Mesendoderm (in vitro differentiated cells): ENCODE results near the gene SPATA13.

Experiments used
- DNase-seq: peaks from one replicate; pipeline ENCODE4 v3.0.0; 2013
- H2AK5ac ChIP-seq: 2 replicates; pipeline ENCODE4 v1.6.1; 2013; ENCODE audit warnings: low read length, inconsistent platforms
- H2BK120ac ChIP-seq: 2 replicates; pipeline ENCODE4 v1.6.1; 2013; ENCODE audit warnings: low read depth, mild to moderate bottlenecking, low read length, moderate library complexity, mixed read lengths
- H2BK15ac ChIP-seq: replicated peaks from 2 replicates; pipeline ENCODE4 v1.6.1; 2013; ENCODE audit warnings: low read depth, mild to moderate bottlenecking, moderate library complexity
- H2BK5ac ChIP-seq: 2 replicates; pipeline ENCODE4 v1.6.1; 2013; ENCODE audit warnings: low read length, inconsistent platforms
- H3K18ac ChIP-seq: 2 replicates; pipeline ENCODE4 v1.6.1; 2013; ENCODE audit warnings: mild to moderate bottlenecking, low read length, mixed read lengths
- H3K23ac ChIP-seq: one replicate; pipeline ENCODE4 v1.6.1; 2013; ENCODE audit warnings: low read length
- H3K27ac ChIP-seq: 2 replicates; pipeline ENCODE4 v1.5.1; 2013; ENCODE audit warnings: low read depth, mild to moderate bottlenecking, inconsistent platforms, low read length, moderate library complexity
- H3K27me3 ChIP-seq: 2 replicates; pipeline ENCODE4 v1.6.1; 2013; ENCODE audit warnings: low read length, control low read depth, mild to moderate bottlenecking, inconsistent platforms; ENCODE audit not compliant: insufficient read depth, poor library complexity
- H3K36me3 ChIP-seq: 2 replicates; pipeline ENCODE4 v1.6.1; 2013; ENCODE audit warnings: low read length, inconsistent platforms; ENCODE audit not compliant: control insufficient read depth, insufficient read depth
- H3K4ac ChIP-seq: one replicate; pipeline ENCODE4 v1.6.1; 2013; ENCODE audit warnings: low read depth, mild to moderate bottlenecking, low read length, moderate library complexity
- H3K4me1 ChIP-seq: 2 replicates; pipeline ENCODE4 v1.6.1; 2013; ENCODE audit warnings: low read depth, low read length, inconsistent platforms; ENCODE audit not compliant: control insufficient read depth
- H3K4me2 ChIP-seq: 2 replicates; pipeline ENCODE4 v1.6.1; 2013; ENCODE audit warnings: low read length
- H3K4me3 ChIP-seq: 2 replicates; pipeline ENCODE4 v1.5.1; 2013; ENCODE audit warnings: mild to moderate bottlenecking, low read length
- H3K56ac ChIP-seq: one replicate; pipeline ENCODE4 v1.6.1; 2013; ENCODE audit warnings: low read length
- H3K79me1 ChIP-seq: 2 replicates; pipeline ENCODE4 v1.6.1; 2013; ENCODE audit warnings: low read length, inconsistent platforms
- H3K79me2 ChIP-seq: 2 replicates; pipeline ENCODE4 v1.6.1; 2013; ENCODE audit warnings: mild to moderate bottlenecking, low read length; ENCODE audit not compliant: control insufficient read depth, insufficient read depth
- H3K9ac ChIP-seq: 2 replicates; pipeline ENCODE4 v1.6.1; 2013; ENCODE audit warnings: low read length, inconsistent platforms
- H4K5ac ChIP-seq: one replicate; pipeline ENCODE4 v1.6.1; 2013; ENCODE audit warnings: low read length
- H4K8ac ChIP-seq: one replicate; pipeline ENCODE4 v1.6.1; 2013; ENCODE audit warnings: low read depth, mild to moderate bottlenecking, control low read depth, low read length, moderate library complexity
- WGBS: extraction: QIAGEN DNeasy Blood & Tissue Kit; methylation state at CpG from one replicate; pipeline ENCODE4 v1.1.7; 2013; ENCODE audit warnings: low lambda C conversion rate, missing lambda C conversion rate; ENCODE audit not compliant: insufficient coverage; ENCODE audit errors: extremely low coverage; 5-methylcytosine and 5-hydroxymethylcytosine counted together

Gene SPATA13

DNA sequence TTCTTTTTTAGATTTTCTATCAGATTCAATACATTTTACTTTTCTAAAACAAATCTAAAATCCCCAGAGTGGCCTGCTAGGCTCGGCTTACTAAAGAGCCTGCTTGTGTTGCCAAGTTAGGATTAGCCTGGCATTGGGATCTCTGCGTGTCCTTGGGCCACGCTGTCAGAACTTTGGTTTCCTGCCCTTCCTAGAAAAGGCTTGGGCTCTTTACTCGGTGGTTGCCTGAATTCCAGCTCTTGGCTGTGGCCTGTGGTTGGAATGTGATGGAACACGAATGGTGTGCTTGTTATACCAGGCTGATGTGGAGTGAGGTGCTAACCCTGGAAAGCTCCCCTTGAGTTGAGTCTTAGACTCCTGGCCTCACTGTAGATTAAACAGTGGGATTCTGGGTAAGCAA lies 8.5 kb downstream of the SPATA13 start:
- DNase-seq, result peak; percentile 32

DNA sequence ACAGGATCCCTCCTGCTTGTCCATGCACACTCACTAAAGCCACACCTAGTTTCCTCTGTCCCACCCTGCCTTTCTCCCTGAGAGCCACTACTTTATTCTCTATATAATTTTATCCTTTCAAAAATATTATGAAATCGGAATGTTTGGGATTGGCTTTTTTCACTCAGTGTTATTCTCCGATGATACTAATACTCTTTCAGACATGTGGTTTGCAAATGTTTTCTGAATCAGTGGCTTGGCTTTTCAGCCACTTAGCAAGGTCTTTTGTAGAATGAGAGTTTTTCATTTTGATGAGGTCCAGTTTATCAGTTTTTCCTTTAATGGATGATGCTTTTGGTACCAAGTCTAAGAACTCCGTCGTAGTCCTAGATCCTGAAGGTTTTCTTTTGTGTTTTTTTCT lies 11.6 kb downstream of the SPATA13 start:
- Histone ChIP-seq H3K4me2 (no peak overlapping the region), H3K36me3 (no peaks in the 10 kb centered on the region), H3K9ac (no peak overlapping the region), H3K27ac (no peak overlapping the region), H3K23ac (no peak overlapping the region), H3K79me2 (peaks cover 31% of the 10 kb centered on the region), H3K79me1 (peaks cover 17% of the 10 kb centered on the region), H3K4me1 (no peaks in the 10 kb centered on the region), H2BK5ac (no peak overlapping the region), H3K27me3 (no peaks in the 10 kb centered on the region), H4K8ac (no peak overlapping the region), H3K18ac (no peak overlapping the region), H3K56ac (no peak overlapping the region), H3K4ac (no peak overlapping the region), H2BK120ac (no peak overlapping the region), H4K5ac (no peak overlapping the region), H2AK5ac (no peak overlapping the region), H3K4me3 (no peak overlapping the region), H2BK15ac (no peak overlapping the region)
- no peak for DNase-seq
- WGBS, result no CpG with 5 or more reads among the region's 4 CpGs

More for the DNA sequence above, 8.5 kb downstream of the SPATA13 start:
- Histone ChIP-seq H3K36me3 (no peaks in the 10 kb centered on the region), H4K5ac (no peak overlapping the region), H3K27ac (no peak overlapping the region), H3K4me1 (no peaks in the 10 kb centered on the region), H3K23ac (no peak overlapping the region), H2BK5ac (no peak overlapping the region), H3K27me3 (no peaks in the 10 kb centered on the region), H3K4me2 (no peak overlapping the region), H3K4ac (no peak overlapping the region), H3K79me2 (peaks cover 49% of the 10 kb centered on the region), H2BK15ac (no peak overlapping the region), H3K9ac (no peak overlapping the region), H3K18ac (no peak overlapping the region), H2BK120ac (no peak overlapping the region), H4K8ac (no peak overlapping the region), H3K79me1 (peaks cover 28% of the 10 kb centered on the region), H2AK5ac (no peak overlapping the region), H3K56ac (no peak overlapping the region), H3K4me3 (no peak overlapping the region)
- no CpG with 5 or more reads among the region's 5 CpGs for WGBS

DNA sequence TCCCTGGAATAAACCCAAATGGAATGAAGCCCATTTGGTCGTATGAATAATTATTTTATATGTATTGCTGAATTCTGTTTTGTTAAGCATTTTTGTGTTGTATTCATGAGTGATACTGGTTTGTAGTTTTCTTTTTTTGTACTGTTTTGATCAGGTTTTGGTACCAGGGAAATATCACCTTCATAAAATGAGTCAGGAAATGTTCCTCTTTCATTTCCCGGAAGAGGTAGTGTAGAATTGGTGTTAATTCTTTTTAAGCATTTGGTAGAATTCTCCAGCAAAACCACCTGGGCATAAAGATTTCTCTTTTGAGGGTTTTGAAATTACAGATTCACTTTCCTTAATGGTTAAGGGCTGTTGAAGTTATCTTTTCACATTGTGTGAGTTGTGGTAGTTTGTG lies 13.3 kb downstream of the SPATA13 start:
- Histone ChIP-seq H2BK5ac (no peak overlapping the region), H3K79me1 (peaks cover 16% of the 10 kb centered on the region), H2BK15ac (no peak overlapping the region), H3K27ac (no peak overlapping the region), H3K4ac (no peak overlapping the region), H2BK120ac (no peak overlapping the region), H2AK5ac (no peak overlapping the region), H4K8ac (no peak overlapping the region), H4K5ac (no peak overlapping the region), H3K4me3 (no peak overlapping the region), H3K4me2 (no peak overlapping the region), H3K36me3 (no peaks in the 10 kb centered on the region), H3K56ac (no peak overlapping the region), H3K23ac (no peak overlapping the region), H3K9ac (no peak overlapping the region), H3K79me2 (peaks cover 34% of the 10 kb centered on the region), H3K18ac (no peak overlapping the region), H3K4me1 (no peaks in the 10 kb centered on the region), H3K27me3 (no peaks in the 10 kb centered on the region)
- no peak for DNase-seq
- no CpG with 5 or more reads among the region's 2 CpGs for WGBS

DNA sequence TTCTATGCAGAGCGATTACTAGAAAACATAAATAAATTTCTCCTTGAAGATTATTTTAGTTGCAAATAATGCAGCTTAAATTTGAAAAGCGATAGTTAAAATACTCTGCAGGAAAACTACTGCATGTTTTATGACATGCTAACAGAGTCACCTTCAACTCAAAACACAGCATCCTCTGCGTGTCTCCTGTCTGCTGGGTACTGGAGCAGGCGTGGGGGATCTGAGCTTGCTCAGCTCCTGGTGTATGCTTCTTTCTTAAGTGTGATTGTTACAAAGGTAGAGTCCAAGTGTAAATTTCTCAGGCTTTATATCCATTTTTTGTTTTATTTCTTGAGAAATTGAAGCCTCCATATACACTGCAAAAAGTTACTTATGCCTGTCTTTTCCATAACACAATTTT lies 15.3 kb downstream of the SPATA13 start:
- Histone ChIP-seq H3K9ac (no peak overlapping the region), H4K5ac (no peak overlapping the region), H4K8ac (no peak overlapping the region), H3K23ac (no peak overlapping the region), H3K27ac (no peak overlapping the region), H2BK120ac (no peak overlapping the region), H3K4me2 (no peak overlapping the region), H3K79me1 (peaks cover 7% of the 10 kb centered on the region), H3K4ac (no peak overlapping the region), H3K56ac (no peak overlapping the region), H3K79me2 (peaks cover 20% of the 10 kb centered on the region), H3K18ac (no peak overlapping the region), H3K4me3 (no peak overlapping the region), H3K27me3 (no peaks in the 10 kb centered on the region), H3K4me1 (no peaks in the 10 kb centered on the region), H2BK5ac (no peak overlapping the region), H3K36me3 (no peaks in the 10 kb centered on the region), H2AK5ac (no peak overlapping the region), H2BK15ac (no peak overlapping the region)
- no peak for DNase-seq
- no CpG with 5 or more reads among the region's 4 CpGs for WGBS

DNA sequence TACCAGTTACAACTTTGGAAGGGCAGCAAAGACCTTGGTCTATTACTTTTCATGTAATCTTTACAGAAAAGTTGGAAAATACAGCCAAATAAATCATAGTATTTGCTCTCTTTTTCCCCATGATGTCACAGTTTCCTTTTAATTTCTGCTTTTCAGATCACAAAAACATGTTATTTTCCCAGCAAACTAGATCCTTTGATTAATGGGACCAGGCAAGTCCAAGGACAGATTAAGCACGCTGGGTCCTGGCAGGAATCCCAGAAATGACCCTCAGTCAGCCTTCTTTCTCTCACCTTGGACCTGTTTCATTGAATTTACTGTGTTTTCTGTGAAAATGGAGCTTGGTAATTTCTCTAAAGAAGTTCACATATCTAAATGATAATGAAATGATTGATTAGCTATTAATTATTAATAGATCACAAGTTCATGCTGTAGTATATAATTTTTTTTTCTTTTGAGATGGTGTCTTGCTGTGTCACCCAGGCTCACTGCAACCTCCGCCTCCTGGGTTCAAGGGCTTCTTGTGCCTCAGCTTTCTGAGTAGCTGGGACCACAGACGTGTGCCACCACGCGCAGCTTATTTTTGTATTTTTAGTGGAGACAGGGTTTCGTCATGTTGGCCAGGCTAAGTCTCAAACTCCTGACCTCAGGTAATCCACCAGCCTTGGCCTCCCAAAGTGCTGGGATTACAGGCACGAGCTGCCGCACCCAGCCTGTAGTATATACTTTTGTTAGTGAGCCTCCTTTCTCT lies 16.0 kb downstream of the SPATA13 start:
- Histone ChIP-seq H2AK5ac (no peak overlapping the region), H3K56ac (no peak overlapping the region), H3K9ac (no peak overlapping the region), H3K79me1 (peaks cover 2% of the 10 kb centered on the region), H3K18ac (no peak overlapping the region), H2BK5ac (no peak overlapping the region), H3K79me2 (peaks cover 16% of the 10 kb centered on the region), H2BK120ac (no peak overlapping the region), H3K27me3 (no peaks in the 10 kb centered on the region), H2BK15ac (no peak overlapping the region), H3K23ac (no peak overlapping the region), H3K36me3 (no peaks in the 10 kb centered on the region), H3K4me1 (no peaks in the 10 kb centered on the region), H3K27ac (no peak overlapping the region), H4K5ac (no peak overlapping the region), H3K4ac (no peak overlapping the region), H3K4me3 (no peak overlapping the region), H4K8ac (no peak overlapping the region), H3K4me2 (no peak overlapping the region)
- no CpG with 5 or more reads among the region's 8 CpGs for WGBS
- no peak for DNase-seq
